Measurements from ENCODE around the gene PDE4DIP.
"Not testable (repeated sequence)": the region's sequence is repeated elsewhere in the genome, so short reads cannot be mapped to it uniquely, and the experiment has no call there.

PDE4DIP gene

GRCh38 chr1:148923798-148924197, 79.6 kb downstream of the PDE4DIP start:
- DNase-seq = not testable (repeated sequence)

DNA sequence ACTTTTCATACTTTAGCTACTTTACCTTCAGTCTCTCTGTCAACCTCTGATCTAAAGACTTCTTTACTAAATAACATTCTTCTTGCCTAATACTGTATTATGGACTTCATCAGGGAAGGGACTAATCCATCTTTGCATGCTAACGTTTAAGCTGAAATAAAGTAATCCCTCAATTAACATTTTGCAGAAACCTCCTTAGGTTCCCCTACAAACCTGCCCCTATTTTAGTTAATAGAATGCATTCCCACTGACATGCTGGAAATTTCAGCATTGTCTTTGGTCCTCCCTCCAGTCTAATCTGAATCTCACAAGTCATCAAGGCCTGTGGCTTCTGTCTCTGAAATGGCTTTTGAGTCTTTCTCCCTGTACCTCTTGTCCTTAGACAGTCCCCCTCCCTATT, 83.4 kb downstream of the PDE4DIP start:
- DNase-seq = not testable (repeated sequence)

- not testable (repeated sequence) for DNase-seq
Observed at GRCh38 chr1:148929253-148929652, 85.0 kb downstream of the PDE4DIP start.

DNA sequence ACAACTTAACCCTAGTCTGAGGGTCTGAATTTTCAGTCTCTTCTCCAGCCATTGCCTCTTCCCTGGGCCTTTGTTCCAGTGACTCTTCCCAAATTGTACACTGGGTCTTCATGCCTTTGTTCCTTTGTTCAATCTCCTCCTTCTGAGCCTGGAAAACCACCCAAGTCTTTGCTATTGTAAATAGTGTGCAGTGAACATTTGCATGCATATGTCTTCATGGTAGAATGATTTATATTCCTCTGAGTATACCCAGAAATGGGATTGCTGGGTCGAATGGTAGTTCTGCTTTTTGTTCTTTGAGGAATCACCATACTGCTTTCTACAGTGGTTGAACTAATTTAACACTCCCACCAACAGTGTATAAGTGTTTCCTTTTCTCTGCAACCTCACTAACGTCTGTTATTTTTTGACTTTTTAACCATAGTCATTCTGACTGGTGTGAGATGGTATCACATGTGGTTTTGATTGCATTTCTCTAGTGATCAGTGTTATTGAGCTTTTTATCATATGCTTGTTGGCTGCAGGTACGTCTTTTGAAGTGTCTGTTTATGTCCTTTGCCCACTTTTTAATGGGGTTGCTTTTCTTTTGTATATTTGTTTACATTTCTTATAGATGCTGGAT, 91.3 kb downstream of the PDE4DIP start:
- not testable (repeated sequence) for DNase-seq

GRCh38 chr1:148942906-148943305, 98.7 kb downstream of the PDE4DIP start:
- DNase-seq = not testable (repeated sequence)

GRCh38 chr1:148945130-148945529, 100.9 kb downstream of the PDE4DIP start:
- DNase-seq = not testable (repeated sequence)

- DNase-seq = not testable (repeated sequence)
Observed at GRCh38 chr1:148948768-148949167, 104.5 kb downstream of the PDE4DIP start.

DNA sequence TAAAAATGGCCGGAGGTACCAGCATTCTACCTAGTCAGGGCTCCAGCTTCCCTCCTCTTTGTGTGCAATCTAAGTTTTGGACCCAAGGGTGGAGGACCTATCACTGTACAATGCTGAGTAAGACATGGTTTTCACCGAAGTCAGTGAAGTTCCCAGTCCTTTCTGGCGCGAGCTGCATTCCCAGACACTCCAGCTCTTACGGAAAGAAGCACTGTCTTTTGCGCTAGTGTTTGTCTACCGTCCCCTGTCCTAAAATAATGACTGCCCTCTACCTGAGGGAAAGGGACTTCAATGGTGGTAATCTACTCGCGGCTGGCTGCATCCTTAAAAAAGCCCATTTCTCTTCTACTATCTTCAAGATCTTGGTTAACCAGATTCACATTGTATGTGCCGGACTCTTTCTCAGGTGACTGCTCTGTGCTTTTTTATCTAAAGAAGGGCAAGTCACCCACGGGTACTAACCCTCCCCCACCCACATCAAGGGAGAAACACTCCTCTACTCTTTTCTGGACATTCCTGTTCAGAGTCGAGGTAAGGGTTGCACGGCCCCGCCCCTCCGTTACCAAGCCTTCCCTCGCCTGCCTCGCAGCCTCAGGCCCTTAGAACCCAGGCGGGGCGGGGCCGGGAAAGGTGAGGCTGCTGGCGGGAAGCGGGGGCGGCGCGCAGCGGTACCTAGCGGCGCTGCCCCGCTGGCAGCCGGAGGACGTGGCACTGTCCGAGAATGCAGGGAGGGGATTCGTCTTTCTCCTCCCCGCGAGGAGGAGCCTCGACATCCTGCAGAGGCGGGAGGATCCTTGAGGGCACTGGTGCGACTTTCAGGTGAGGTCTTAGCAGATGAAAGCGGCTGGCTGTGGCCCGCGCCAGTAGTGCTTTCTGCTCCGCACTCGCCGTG, 107.4 kb downstream of the PDE4DIP start:
- peak; percentile 61 for DNase-seq

DNA sequence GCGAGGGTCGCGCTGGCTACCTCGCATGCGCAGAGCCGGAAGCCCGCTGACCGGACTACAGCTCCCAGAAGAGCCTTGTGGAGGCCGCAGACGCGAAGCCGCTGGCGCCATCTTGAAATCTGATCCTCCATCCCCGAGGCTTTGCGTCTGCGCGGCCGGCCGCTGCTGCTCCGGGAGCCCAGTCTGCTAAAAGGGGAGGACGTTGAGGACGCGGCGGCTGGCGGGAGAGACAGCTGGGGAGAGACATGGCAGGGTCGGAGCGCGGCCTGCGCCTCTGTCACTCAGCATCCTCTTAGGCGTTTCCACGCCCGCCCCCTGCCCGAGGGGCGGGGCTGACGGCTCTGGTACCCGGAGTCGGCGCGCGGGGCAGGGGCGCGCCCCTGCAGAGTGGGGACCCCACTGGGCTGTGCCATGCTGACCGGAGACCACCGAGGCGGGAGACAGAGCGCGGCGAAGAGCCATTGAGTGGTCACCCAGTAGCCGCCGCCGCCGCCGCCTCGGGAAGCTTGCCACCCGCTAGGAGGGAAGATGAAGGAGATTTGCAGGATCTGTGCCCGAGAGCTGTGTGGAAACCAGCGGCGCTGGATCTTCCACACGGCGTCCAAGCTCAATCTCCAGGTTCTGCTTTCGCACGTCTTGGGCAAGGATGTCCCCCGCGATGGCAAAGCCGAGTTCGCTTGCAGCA, 108.2 kb downstream of the PDE4DIP start:
- DNase-seq = not testable (repeated sequence)

DNA sequence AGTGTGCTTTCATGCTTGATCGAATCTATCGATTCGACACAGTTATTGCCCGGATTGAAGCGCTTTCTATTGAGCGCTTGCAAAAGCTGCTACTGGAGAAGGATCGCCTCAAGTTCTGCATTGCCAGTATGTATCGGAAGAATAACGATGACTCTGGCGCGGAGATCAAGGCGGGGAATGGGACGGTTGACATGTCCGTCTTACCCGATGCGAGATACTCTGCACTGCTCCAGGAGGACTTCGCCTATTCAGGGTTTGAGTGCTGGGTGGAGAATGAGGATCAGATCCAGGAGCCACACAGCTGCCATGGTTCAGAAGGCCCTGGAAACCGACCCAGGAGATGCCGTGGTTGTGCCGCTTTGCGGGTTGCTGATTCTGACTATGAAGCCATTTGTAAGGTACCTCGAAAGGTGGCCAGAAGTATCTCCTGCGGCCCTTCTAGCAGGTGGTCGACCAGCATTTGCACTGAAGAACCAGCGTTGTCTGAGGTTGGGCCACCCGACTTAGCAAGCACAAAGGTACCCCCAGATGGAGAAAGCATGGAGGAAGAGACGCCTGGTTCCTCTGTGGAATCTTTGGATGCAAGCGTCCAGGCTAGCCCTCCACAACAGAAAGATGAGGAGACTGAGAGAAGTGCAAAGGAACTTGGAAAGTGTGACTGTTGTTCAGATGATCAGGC, 108.8 kb downstream of the PDE4DIP start:
- DNase-seq = not testable (repeated sequence)

- not testable (repeated sequence) for DNase-seq
Observed at GRCh38 chr1:148953730-148954129, 109.5 kb downstream of the PDE4DIP start.

- not testable (repeated sequence) for DNase-seq
Observed at GRCh38 chr1:148958343-148958742, 114.1 kb downstream of the PDE4DIP start.

GRCh38 chr1:148960212-148961000, 116.2 kb downstream of the PDE4DIP start:
- not testable (repeated sequence) for DNase-seq

- not testable (repeated sequence) for DNase-seq
Observed at GRCh38 chr1:148962127-148962857, 118.1 kb downstream of the PDE4DIP start.

- not testable (repeated sequence) for DNase-seq
Observed at GRCh38 chr1:148966084-148966483, 121.9 kb downstream of the PDE4DIP start.

DNA sequence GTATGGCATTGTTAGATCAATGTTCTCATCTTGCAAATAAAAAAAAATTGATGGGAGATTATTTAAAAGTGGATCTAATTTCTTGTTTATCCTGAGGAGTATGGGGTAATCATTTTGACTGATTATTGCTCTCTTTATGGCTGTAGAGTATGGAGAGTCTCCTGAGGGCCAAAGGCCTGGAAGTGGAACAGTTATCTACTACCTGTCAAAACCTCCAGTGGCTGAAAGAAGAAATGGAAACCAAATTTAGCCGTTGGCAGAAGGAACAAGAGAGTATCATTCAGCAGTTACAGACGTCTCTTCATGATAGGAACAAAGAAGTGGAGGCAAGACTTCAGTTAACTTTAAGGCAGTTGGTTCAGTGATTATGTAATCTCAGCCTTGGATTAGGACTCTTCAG, 123.4 kb downstream of the PDE4DIP start:
- not testable (repeated sequence) for DNase-seq

GRCh38 chr1:148968682-148969081, 124.5 kb downstream of the PDE4DIP start:
- DNase-seq = not testable (repeated sequence)

- not testable (repeated sequence) for DNase-seq
Observed at GRCh38 chr1:148969126-148969525, 124.9 kb downstream of the PDE4DIP start.

GRCh38 chr1:148975453-148975852, 131.2 kb downstream of the PDE4DIP start:
- DNase-seq = not testable (repeated sequence)

- not testable (repeated sequence) for DNase-seq
Observed at GRCh38 chr1:148975866-148976537, 131.8 kb downstream of the PDE4DIP start.

All from T1000 (cell line).